Measurements from ENCODE around the gene RELL2.

The RELL2 gene

GRCh38 chr5:141649056-141649688, 12.4 kb downstream of the RELL2 start:
- peaks cover 16% of the 10 kb centered on the region for H3K36me3 Mint-ChIP-seq
- H3K4me1 Mint-ChIP-seq, result peaks cover 30% of the 10 kb centered on the region

GRCh38 chr5:141649972-141650371, 13.2 kb downstream of the RELL2 start:
- Mint-ChIP-seq H3K27ac (peak overlapping the region; percentile 88), H3K9me3 (no peaks in the 10 kb centered on the region), H3K4me3 (peak overlapping the region; percentile 98), H3K27me3 (peaks cover 2% of the 10 kb centered on the region), H3K36me3 (peaks cover 13% of the 10 kb centered on the region), H3K4me1 (peaks cover 30% of the 10 kb centered on the region)
- ATAC-seq (ENCODE audit: low read depth), result no peak
- no peak for DNase-seq (ENCODE audit: low spot score in 2 of 2)

More at GRCh38 chr5:141649056-141649688, 12.4 kb downstream of the RELL2 start:
- DNase-seq (ENCODE audit: low spot score in 2 of 2) (no peak), ATAC-seq (ENCODE audit: low read depth) (no peak)
- H3K27ac Mint-ChIP-seq, result peak overlapping the region; percentile 8
- no peak overlapping the region for H3K4me3 Mint-ChIP-seq
- no peaks in the 10 kb centered on the region for H3K9me3 Mint-ChIP-seq
- H3K27me3 Mint-ChIP-seq, result no peaks in the 10 kb centered on the region

GRCh38 chr5:141650851-141651727, 14.3 kb downstream of the RELL2 start, which contains the start of gene FCHSD1:
FCHSD1 (minus strand) TSS chr5:141651418; CDS start chr5:141651368, 50 bp downstream.
- Mint-ChIP-seq H3K36me3 (peaks cover 9% of the 10 kb centered on the region), H3K27ac (peak within 1 kb of the TSS; percentile 88), H3K4me1 (peaks cover 30% of the 10 kb centered on the region), H3K27me3 (peaks cover 9% of the 10 kb centered on the region), H3K9me3 (no peaks in the 10 kb centered on the region), H3K4me3 (peak within 1 kb of the TSS; percentile 98)
- ATAC-seq (ENCODE audit: low read depth) (peak; percentile 96), DNase-seq (ENCODE audit: low spot score in 2 of 2) (peak; percentile 73 to 85)

- peaks cover 29% of the 10 kb centered on the region for H3K4me1 Mint-ChIP-seq
- no peaks in the 10 kb centered on the region for H3K9me3 Mint-ChIP-seq
- peak overlapping the region; percentile 88 for H3K27ac Mint-ChIP-seq
- H3K4me3 Mint-ChIP-seq, result peak overlapping the region; percentile 98
- H3K36me3 Mint-ChIP-seq, result peaks cover 6% of the 10 kb centered on the region
- H3K27me3 Mint-ChIP-seq, result peaks cover 11% of the 10 kb centered on the region
- ATAC-seq (ENCODE audit: low read depth) (no peak), DNase-seq (ENCODE audit: low spot score in 2 of 2) (no peak)
These were observed 14.9 kb downstream of the RELL2 start for GRCh38 chr5:141651728-141652105.

- Mint-ChIP-seq H3K4me1 (peaks cover 23% of the 10 kb centered on the region), H3K27me3 (peaks cover 19% of the 10 kb centered on the region), H3K27ac (no peak overlapping the region), H3K4me3 (no peak overlapping the region), H3K9me3 (peaks cover 1% of the 10 kb centered on the region), H3K36me3 (peaks cover 2% of the 10 kb centered on the region)
- DNase-seq (ENCODE audit: low spot score in 2 of 2) (no peak), ATAC-seq (ENCODE audit: low read depth) (no peak)
These were observed 17.5 kb downstream of the RELL2 start for GRCh38 chr5:141654298-141654697.

GRCh38 chr5:141655020-141655419, 18.2 kb downstream of the RELL2 start:
- Mint-ChIP-seq H3K4me1 (peaks cover 18% of the 10 kb centered on the region), H3K4me3 (no peak overlapping the region), H3K9me3 (peaks cover 2% of the 10 kb centered on the region), H3K27ac (no peak overlapping the region), H3K27me3 (peaks cover 21% of the 10 kb centered on the region), H3K36me3 (peaks cover 3% of the 10 kb centered on the region)
- DNase-seq (ENCODE audit: low spot score in 2 of 2) (no peak), ATAC-seq (ENCODE audit: low read depth) (no peak)

- H3K9me3 Mint-ChIP-seq, result peaks cover 2% of the 10 kb centered on the region
- DNase-seq (ENCODE audit: low spot score in 2 of 2), result no peak
- H3K4me3 Mint-ChIP-seq, result no peak overlapping the region
- peaks cover 3% of the 10 kb centered on the region for H3K36me3 Mint-ChIP-seq
- ATAC-seq (ENCODE audit: low read depth), result no peak
- H3K27me3 Mint-ChIP-seq, result peaks cover 21% of the 10 kb centered on the region
- no peak overlapping the region for H3K27ac Mint-ChIP-seq
- H3K4me1 Mint-ChIP-seq, result peaks cover 10% of the 10 kb centered on the region
These were observed 19.6 kb downstream of the RELL2 start for GRCh38 chr5:141656396-141656795.

GRCh38 chr5:141657404-141657803, 20.6 kb downstream of the RELL2 start:
- no peak for ATAC-seq (ENCODE audit: low read depth)
- Mint-ChIP-seq H3K9me3 (peaks cover 2% of the 10 kb centered on the region), H3K4me3 (no peak overlapping the region), H3K27me3 (peaks cover 21% of the 10 kb centered on the region), H3K27ac (no peak overlapping the region), H3K36me3 (peaks cover 3% of the 10 kb centered on the region), H3K4me1 (peaks cover 4% of the 10 kb centered on the region)
- no peak for DNase-seq (ENCODE audit: low spot score in 2 of 2)

- Mint-ChIP-seq H3K4me3 (no peak overlapping the region), H3K4me1 (no peaks in the 10 kb centered on the region), H3K36me3 (peaks cover 3% of the 10 kb centered on the region), H3K9me3 (peaks cover 2% of the 10 kb centered on the region), H3K27me3 (peaks cover 21% of the 10 kb centered on the region), H3K27ac (no peak overlapping the region)
- no peak for ATAC-seq (ENCODE audit: low read depth)
- DNase-seq (ENCODE audit: low spot score in 2 of 2), result no peak
These were observed 21.2 kb downstream of the RELL2 start for GRCh38 chr5:141657937-141658545.

- no peak for ATAC-seq (ENCODE audit: low read depth)
- Mint-ChIP-seq H3K27me3 (peaks cover 9% of the 10 kb centered on the region), H3K4me3 (no peak overlapping the region), H3K4me1 (peaks cover 3% of the 10 kb centered on the region), H3K9me3 (peaks cover 2% of the 10 kb centered on the region), H3K27ac (no peak overlapping the region), H3K36me3 (peaks cover 3% of the 10 kb centered on the region)
- no peak for DNase-seq (ENCODE audit: low spot score in 2 of 2)
These were observed 25.2 kb downstream of the RELL2 start for GRCh38 chr5:141662028-141662427.

GRCh38 chr5:141663506-141663905, 26.7 kb downstream of the RELL2 start:
- H3K4me3 Mint-ChIP-seq, result no peak overlapping the region
- H3K27ac Mint-ChIP-seq, result no peak overlapping the region
- H3K9me3 Mint-ChIP-seq, result peaks cover 2% of the 10 kb centered on the region
- peaks cover 3% of the 10 kb centered on the region for H3K4me1 Mint-ChIP-seq
- DNase-seq (ENCODE audit: low spot score in 2 of 2) (no peak), ATAC-seq (ENCODE audit: low read depth) (no peak)
- peaks cover 2% of the 10 kb centered on the region for H3K27me3 Mint-ChIP-seq
- H3K36me3 Mint-ChIP-seq, result peaks cover 3% of the 10 kb centered on the region

GRCh38 chr5:141664733-141665461, 28.1 kb downstream of the RELL2 start:
- Mint-ChIP-seq H3K9me3 (no peaks in the 10 kb centered on the region), H3K4me1 (peaks cover 3% of the 10 kb centered on the region), H3K4me3 (no peak overlapping the region), H3K36me3 (no peaks in the 10 kb centered on the region), H3K27ac (no peak overlapping the region), H3K27me3 (no peaks in the 10 kb centered on the region)
- peak; percentile 100 for ATAC-seq (ENCODE audit: low read depth)
- DNase-seq (ENCODE audit: low spot score in 2 of 2), result peak; percentile 70 to 76

GRCh38 chr5:141665995-141666940, 29.5 kb downstream of the RELL2 start:
- no peaks in the 10 kb centered on the region for H3K36me3 Mint-ChIP-seq
- H3K27me3 Mint-ChIP-seq, result no peaks in the 10 kb centered on the region
- no peak overlapping the region for H3K27ac Mint-ChIP-seq
- H3K4me1 Mint-ChIP-seq, result peaks cover 3% of the 10 kb centered on the region
- ATAC-seq (ENCODE audit: low read depth) (no peak), DNase-seq (ENCODE audit: low spot score in 2 of 2) (no peak)
- H3K4me3 Mint-ChIP-seq, result no peak overlapping the region
- H3K9me3 Mint-ChIP-seq, result no peaks in the 10 kb centered on the region

Measured in memory B cell (primary cell).